HepG2 (cell line): ENCODE data around the gene SLC39A2. TPM values are rescaled to one million over a fixed set of nuclear protein-coding genes. Genes with fewer than 3 reads are reported as not detected.

Experiments
- DDIT3 ChIP-seq: sonication (generic); formaldehyde crosslinking; IDR thresholded peaks from 2 replicates; pipeline ENCODE4 v1.4.0; 2020; ENCODE audit warnings: mild to moderate bottlenecking, missing genetic modification reagents
- ELF4 ChIP-seq: sonication (generic); formaldehyde crosslinking; IDR thresholded peaks from 2 replicates; pipeline ENCODE4 v1.5.0; 2020; ENCODE audit warnings: missing genetic modification reagents, mild to moderate bottlenecking, moderate library complexity, borderline replicate concordance
- HMGXB4 ChIP-seq, 2 experiments: sonication (generic) in 1 of 2; formaldehyde crosslinking in 1 of 2; IDR thresholded peaks; 2 replicates each; pipeline versions ENCODE4 v1.4.0 to v1.6.1; 2018 to 2020; ENCODE audit warnings: missing genetic modification reagents in 2 of 2, borderline replicate concordance in 1 of 2, low read depth in 1 of 2, mild to moderate bottlenecking in 1 of 2, missing biosample characterization in 1 of 2
- KLF16 ChIP-seq, 2 experiments: sonication (generic) in 1 of 2; formaldehyde crosslinking in 1 of 2; IDR thresholded peaks; 2 replicates each; pipeline versions ENCODE4 v1.6.1 to v1.8.0; 2016 to 2023; ENCODE audit warnings: missing genetic modification reagents in 2 of 2, missing compliant biosample characterization in 1 of 2
- MIER2 ChIP-seq: IDR thresholded peaks from 2 replicates; pipeline ENCODE4 v1.6.1; 2016; ENCODE audit warnings: missing biosample characterization, missing genetic modification reagents
- MLX ChIP-seq: IDR thresholded peaks from 2 replicates; pipeline ENCODE4 v1.6.1; 2016
- MTERF4 ChIP-seq: sonication (generic); formaldehyde crosslinking; IDR thresholded peaks from 2 replicates; pipeline ENCODE4 v1.8.0; 2023; ENCODE audit warnings: mild to moderate bottlenecking, missing genetic modification reagents
- NFIC ChIP-seq: IDR thresholded peaks from 2 replicates; pipeline ENCODE4 v1.6.1; 2012; ENCODE audit warnings: mild to moderate bottlenecking, low read length, inconsistent platforms
- PAXIP1 ChIP-seq: sonication (generic); formaldehyde crosslinking; conservative IDR thresholded peaks from 2 replicates; pipeline ENCODE4 v1.4.0; 2020; ENCODE audit warnings: mild to moderate bottlenecking, missing genetic modification reagents, moderate library complexity
- REPIN1 ChIP-seq: sonication (generic); formaldehyde crosslinking; IDR thresholded peaks from 2 replicates; pipeline ENCODE4 v1.8.0; 2022; ENCODE audit warnings: missing genetic modification reagents, low read depth, mild to moderate bottlenecking, borderline replicate concordance
- RFX1 ChIP-seq: fragments of 450-650 bp; IDR thresholded peaks from 2 replicates; pipeline ENCODE4 v1.6.1; 2017
- SIX4 ChIP-seq: sonication (generic); formaldehyde crosslinking; IDR thresholded peaks from 2 replicates; pipeline ENCODE4 v1.4.0; 2020; ENCODE audit warnings: missing genetic modification reagents
- SMAD3 ChIP-seq: sonication (generic); formaldehyde crosslinking; IDR thresholded peaks from 2 replicates; pipeline ENCODE4 v1.4.0; 2020; ENCODE audit warnings: missing genetic modification reagents
- SMYD3 ChIP-seq: sonication (generic); formaldehyde crosslinking; IDR thresholded peaks from 2 replicates; pipeline ENCODE4 v1.8.1; 2023; ENCODE audit warnings: mild to moderate bottlenecking, missing genetic modification reagents
- TSC22D2 ChIP-seq: sonication (generic); formaldehyde crosslinking; IDR thresholded peaks from 2 replicates; pipeline ENCODE4 v1.5.1; 2020; ENCODE audit warnings: missing genetic modification reagents, mild to moderate bottlenecking, borderline replicate concordance
- ZFP90 ChIP-seq: sonication (generic); formaldehyde crosslinking; IDR thresholded peaks from 2 replicates; pipeline ENCODE4 v1.8.0; 2022; ENCODE audit warnings: missing genetic modification reagents, mild to moderate bottlenecking, inconsistent platforms, borderline replicate concordance
- ZNF143 ChIP-seq: sonication (generic); formaldehyde crosslinking; IDR thresholded peaks from 2 replicates; pipeline ENCODE4 v1.4.0; 2020; ENCODE audit warnings: missing genetic modification reagents
- ZNF264 ChIP-seq: sonication (generic); formaldehyde crosslinking; IDR thresholded peaks from 2 replicates; pipeline ENCODE4 v1.4.0; 2020; ENCODE audit warnings: missing genetic modification reagents
- ZNF556 ChIP-seq: sonication (generic); formaldehyde crosslinking; IDR thresholded peaks from 2 replicates; pipeline ENCODE4 v1.4.0; 2020; ENCODE audit warnings: mild to moderate bottlenecking, missing genetic modification reagents, borderline replicate concordance
- ZNF580 ChIP-seq: IDR thresholded peaks from 2 replicates; pipeline ENCODE4 v1.6.1; 2016; ENCODE audit warnings: low read depth, borderline replicate concordance
- polyA plus RNA-seq, 8 experiments: library from polyadenylated mRNA; depleted of rRNA in 3 of 8; stranded (reverse) in 7 of 8; unstranded in 1 of 8; fragments of >200 nt; fragmentation: Illumina TruSeq in 4 of 8; extraction: Trizol in 4 of 8; gene quantifications; 2 replicates each; pipeline versions ENCODE4 v1.2.1 to v1.2.3, GENCODE V29; 2011 to 2016; ENCODE audit warnings: low read depth in 4 of 8, missing spikeins in 1 of 8, mixed read lengths in 1 of 8; ENCODE audit not compliant: insufficient read depth in 1 of 8
- total RNA-seq, 5 experiments: library from RNA; depleted of rRNA; stranded (reverse); fragments of >200 nt; fragmentation: Illumina TruSeq; extraction: Trizol; gene quantifications; 2 replicates each; pipeline ENCODE4 v1.2.3, GENCODE V29; 2016; ENCODE audit warnings: low read depth in 1 of 5

SLC39A2 gene
- total and polyA plus RNA-seq, 2 of the 13 experiments (the other 11 are each of a cell fraction or from before 2014, with no cell fraction given) = 0.08 to 0.11 TPM

GRCh38 chr14:20989787-20990600 is 9.1 kb upstream of the SLC39A2 start, which contains the start of gene METTL17 (continued):
- TF ChIP-seq SIX4 (CRISPR knock-in tag) = no peak
- no peak for TF ChIP-seq RFX1
- TF ChIP-seq ZNF143 = peak; percentile 38; the same call in 1 of the 2 replicates
- peak; percentile 62; the same call in 1 of the 2 replicates for TF ChIP-seq ZNF556 (CRISPR knock-in tag)
- TF ChIP-seq MLX (CRISPR knock-in tag) = no peak
- TF ChIP-seq MIER2 = 0 out of 2 replicates have a peak, but pooled peaks have one; percentile 2
- TF ChIP-seq ZNF264 = peak; percentile 53; the same call in 1 of the 2 replicates
- TF ChIP-seq SMAD3 (CRISPR knock-in tag) = no peak
- TF ChIP-seq TSC22D2 = 0 out of 2 replicates have a peak, but pooled peaks have one; percentile 61
- TF ChIP-seq KLF16 (CRISPR knock-in tag; IDR thresholded peaks at IDR 0.05) = peak in 1 of 2 experiments; percentile 29; a peak in 1 of 4 replicates
- no peak for TF ChIP-seq DDIT3 (CRISPR knock-in tag)
- no peak; the same call in 1 of the 2 replicates for TF ChIP-seq ELF4 (CRISPR knock-in tag)
- peak; percentile 28; the same call in 1 of the 2 replicates for TF ChIP-seq PAXIP1
- peak; percentile 91; the same call in 1 of the 2 replicates for TF ChIP-seq MTERF4 (CRISPR knock-in tag)
- peak; percentile 55; the same call in 1 of the 2 replicates for TF ChIP-seq NFIC
- TF ChIP-seq ZFP90 (CRISPR knock-in tag) = peak; percentile 57; the same call in 1 of the 2 replicates
- peak; percentile 70; the same call in 1 of the 2 replicates for TF ChIP-seq REPIN1
- TF ChIP-seq HMGXB4 (CRISPR knock-in tag; IDR thresholded peaks at IDR 0.05; ENCODE audit: borderline replicate concordance in 1 of 2, low read depth in 1 of 2) = peak; percentile 46 to 94
- 0 out of 2 replicates have a peak, but pooled peaks have one; percentile 68 for TF ChIP-seq SMYD3
- TF ChIP-seq ZNF580 (CRISPR knock-in tag) = 0 out of 2 replicates have a peak, but pooled peaks have one; percentile 45
